ENCODE data around the gene ATXN10. TPM values are rescaled to one million over a fixed set of nuclear protein-coding genes. Genes with fewer than 3 reads are reported as not detected.

ATXN10 gene
- total and polyA plus RNA-seq, 2 of the 8 experiments (the other 6 are each of a cell fraction or from before 2014, with no cell fraction given), result 134 to 210 TPM

GRCh38 chr22:45777046-45777851, 105.6 kb downstream of the ATXN10 start (continued):
- TF ChIP-seq, protein P1, sequence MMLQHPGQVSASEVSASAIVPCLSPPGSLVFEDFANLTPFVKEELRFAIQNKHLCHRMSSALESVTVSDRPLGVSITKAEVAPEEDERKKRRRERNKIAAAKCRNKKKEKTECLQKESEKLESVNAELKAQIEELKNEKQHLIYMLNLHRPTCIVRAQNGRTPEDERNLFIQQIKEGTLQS (IDR thresholded peaks at IDR 0.05; ENCODE audit: insufficient read depth, low read depth, low read length), result no peak
- TF ChIP-seq KDM4A (IDR thresholded peaks at IDR 0.05; ENCODE audit: low read depth, low read length, severe bottlenecking) (no peak), RBBP5 (IDR thresholded peaks at IDR 0.05; ENCODE audit: borderline replicate concordance, low read depth, low read length) (no peak)

Measured in H1 (cell line).